AG08395 (cell line): ENCODE measurements around the gene C1orf167.

Experiments used
- DNase-seq: peaks from one replicate; pipeline ENCODE4 v3.0.0; 2012; ENCODE audit warnings: mixed read lengths, low spot score

C1orf167 gene

DNA sequence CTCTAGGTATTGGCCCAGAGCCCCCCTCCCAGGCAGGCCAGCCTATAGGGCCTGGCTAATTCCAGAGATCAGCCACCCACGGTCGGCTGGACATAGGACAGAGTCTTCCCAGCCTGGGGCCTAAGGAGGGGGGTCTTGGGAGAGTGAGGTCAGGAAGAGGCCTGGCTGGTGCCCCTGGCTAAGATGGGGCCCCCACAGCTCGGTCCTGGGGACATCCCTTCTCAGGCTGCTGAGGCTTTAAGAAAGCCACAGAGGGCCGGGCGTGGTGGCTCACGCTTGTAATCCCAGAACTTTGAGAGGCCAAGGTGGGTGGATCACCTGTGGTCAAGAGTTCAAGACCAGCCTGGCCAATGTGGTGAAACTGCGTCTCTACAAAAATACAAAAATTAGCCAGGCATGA lies 2.5 kb downstream of the C1orf167 start:
- DNase-seq: no peak

DNA sequence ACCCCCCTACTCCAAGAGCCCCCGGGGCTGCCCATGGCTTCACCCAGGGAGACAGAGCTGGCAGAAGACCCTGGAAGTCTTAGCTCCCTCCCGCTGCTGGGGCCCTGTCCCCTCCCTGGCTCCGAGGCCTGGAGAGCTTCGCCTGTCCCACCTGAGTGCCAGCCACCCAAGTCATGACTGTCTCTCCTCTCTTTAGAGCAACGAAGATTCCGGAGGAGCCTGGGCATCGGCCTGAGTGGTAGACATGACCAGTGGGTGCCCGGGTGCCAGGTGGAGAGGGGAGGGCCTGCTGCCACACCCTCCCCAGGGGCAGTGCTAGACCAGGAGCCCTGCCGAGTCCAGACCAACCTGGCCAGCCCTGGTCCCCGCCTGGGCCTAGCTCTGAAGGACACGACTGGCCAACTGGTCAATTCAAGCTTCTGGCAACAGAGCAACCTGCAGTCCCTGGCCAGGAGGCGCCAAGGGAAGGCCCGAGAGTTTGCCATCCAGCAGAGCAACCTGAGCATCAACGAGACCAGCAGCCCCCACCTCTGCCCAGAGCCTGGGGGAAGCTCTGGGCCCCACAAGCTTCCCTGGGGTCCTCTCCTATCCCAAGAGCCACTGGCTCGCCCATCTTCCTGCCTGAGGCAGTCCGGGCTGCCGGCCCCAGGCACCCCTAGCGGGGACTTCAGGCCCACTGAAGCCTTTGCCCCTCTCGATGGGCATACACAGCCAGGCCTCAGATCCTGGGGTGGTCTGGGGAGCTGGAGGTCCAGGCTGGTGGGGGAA lies 3.9 kb downstream of the C1orf167 start:
- no peak for DNase-seq

DNA sequence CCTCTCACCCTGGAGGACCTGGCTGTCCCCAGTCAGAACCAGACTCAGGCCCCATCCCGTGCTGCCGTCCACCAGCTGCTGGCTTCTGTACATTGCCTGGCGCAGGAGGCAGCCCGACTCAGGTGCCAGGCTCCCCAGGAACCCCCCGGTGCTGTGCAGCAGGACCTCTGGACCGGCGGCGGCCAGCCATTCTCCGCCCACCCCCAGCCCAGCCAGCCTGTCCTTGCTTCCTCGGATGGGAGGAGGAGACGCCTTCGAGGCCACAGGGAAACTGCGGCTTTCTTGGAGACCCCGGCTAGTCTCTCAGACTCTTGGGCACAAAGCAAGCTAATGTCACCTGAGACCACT lies 4.4 kb downstream of the C1orf167 start:
- DNase-seq: no peak

DNA sequence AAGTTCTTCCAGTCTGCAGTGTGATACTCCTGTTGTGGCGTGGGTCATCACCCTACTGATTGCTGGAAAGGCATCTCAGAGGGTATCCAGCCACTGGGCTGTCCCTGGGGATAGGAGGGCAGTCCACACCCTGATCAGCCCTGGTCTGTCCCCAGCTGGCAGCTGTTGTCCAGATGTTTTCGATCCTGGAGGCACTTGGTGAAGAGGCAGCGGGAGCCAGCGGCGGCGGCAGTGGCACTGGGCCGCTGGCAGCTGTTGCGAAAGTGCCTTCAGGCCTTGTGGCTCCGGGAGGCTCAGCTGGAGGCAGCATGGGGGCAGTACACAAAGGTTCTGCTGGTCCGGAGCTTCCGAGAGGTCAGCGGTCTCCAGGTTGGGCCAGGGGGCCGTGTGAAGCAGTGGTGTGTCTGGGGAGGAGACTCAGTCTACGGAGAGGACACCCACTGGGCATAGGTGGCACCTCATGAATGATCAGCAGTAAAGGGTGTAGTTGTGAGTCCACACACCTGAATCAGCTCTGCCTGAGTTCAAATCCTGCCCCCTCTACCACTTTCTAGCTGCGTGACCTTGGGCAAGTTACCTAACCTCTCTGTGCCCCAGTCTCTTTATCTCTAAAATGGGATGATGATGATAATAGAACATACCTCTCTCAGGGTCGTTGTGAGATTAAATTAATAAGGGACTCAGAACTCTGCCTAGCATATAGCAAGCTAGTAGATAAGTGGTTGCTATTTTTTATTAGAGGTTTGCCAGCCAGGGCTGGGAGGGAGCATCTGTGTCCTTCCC lies 6.1 kb downstream of the C1orf167 start:
- peak; percentile 44 for DNase-seq

DNA sequence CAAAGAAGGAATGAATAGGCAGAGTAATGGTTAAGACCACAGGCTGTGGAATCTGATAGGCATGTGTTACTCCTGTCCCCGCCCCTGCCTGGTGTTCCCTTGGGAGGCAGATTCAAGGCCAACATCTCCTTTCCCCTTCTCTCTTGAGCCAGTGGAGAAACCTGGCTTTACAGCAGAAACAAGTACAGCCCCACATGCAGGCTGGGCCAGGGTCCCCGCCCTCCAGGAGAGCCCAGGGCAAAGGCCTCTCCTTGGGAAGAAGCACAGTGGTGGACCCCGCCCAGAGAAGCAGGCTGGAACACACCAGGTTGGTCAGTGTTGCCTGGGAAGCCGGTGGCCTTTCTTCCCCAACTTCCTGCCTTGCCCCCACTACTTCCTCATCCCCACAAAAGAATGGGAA lies 6.8 kb downstream of the C1orf167 start:
- peak; percentile 29 for DNase-seq

DNA sequence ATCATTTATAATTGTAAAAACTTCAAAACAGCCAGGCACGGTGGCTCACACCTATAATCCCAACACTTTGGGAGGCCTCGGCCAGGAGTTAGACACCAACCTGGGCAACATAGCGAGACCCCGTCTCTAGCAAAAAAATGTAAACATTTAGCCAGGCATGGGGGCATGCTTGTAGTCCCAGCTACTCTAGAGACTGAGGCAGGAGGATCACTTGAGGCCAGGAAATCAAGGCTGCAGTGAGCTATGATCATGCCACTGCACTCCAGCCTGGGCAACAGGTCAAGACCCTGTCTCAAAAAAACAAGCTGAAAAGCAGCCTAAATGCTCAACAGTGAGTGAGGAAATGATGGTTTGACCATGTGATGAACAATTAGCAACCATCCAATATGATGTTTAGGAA lies 7.3 kb downstream of the C1orf167 start:
- no peak for DNase-seq

DNA sequence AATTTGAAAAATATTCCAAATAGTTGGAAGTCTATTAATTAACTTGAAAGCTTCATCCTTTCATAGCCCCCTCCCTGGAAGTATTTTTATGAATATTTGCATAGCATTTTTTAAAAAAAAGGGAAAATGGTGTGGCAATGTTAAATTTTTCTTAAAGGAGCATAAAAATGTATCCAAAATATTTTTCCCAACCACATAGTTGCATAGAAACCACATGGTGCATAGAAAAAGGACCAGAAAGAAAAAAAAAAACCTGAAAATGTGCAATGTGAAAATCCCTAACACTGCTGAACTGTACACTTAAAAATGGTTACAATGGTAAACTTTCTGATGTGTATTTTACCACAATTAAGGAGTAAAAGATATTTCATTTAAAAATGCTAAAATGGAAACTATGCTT lies 8.0 kb downstream of the C1orf167 start:
- no peak for DNase-seq

DNA sequence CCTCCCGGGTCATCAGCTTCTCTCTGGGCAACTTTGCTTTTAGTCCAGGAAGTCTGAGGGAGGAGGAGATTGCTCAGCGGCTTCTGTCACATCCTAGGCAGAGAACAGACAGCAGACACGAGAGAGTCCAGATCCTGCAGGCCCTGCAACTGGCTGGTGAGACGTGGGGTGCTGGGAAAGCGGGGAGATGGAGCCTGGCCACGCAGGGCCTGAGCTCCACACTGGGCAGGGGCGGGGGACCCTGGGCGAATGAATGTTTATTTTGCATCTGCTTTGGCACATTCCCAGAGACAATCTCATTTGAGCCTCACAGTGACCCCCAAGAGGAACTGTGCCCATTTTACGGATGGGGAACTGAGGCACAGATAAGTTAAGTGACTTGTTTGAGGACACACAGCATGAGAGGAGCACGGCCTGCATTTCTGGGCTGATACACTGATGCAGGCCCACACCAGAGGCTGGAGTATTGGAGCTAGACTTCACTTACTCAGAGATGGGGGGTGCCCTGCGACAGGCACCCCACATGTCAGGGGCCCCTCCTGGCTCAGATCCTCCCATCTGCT lies 9.6 kb downstream of the C1orf167 start:
- DNase-seq: no peak

DNA sequence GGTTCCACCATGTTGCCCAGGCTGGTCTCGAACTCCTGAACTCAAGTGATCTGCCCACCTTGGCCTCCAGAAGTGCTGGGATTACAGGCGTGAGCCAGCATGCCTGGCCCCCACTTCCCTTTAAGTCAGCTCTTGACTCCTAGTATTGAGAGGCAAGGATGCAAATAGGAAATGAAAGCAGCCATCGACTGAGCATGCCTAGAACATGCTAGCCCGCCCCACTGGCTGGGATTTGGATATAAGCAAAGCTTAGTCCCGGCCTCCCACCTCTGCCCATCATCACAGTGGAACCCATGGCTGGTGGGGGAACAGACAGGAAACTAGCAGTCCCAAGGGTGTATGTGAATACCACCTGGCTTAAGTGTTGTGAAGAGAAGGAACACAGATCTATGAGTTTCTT lies 10.5 kb downstream of the C1orf167 start:
- no peak for DNase-seq

DNA sequence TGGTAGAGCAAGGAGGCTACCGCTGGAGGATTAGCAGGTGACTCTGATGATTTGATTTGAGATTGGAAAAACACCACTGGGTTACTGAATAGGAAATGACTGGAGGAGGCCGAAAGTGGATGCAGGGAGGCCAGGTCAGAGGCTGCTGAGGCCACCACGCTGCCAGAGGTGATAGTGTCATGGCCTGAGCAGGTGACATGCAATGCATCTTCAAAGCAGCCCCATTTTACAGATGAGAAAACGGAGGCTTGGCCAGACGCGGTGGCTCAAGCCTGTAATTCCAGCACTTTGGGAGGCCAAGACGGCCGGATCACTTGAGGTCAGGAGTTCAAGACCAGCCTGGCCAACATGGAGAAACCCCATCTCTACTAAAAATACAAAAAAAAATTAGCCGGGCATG lies 12.8 kb downstream of the C1orf167 start:
- no peak for DNase-seq

DNA sequence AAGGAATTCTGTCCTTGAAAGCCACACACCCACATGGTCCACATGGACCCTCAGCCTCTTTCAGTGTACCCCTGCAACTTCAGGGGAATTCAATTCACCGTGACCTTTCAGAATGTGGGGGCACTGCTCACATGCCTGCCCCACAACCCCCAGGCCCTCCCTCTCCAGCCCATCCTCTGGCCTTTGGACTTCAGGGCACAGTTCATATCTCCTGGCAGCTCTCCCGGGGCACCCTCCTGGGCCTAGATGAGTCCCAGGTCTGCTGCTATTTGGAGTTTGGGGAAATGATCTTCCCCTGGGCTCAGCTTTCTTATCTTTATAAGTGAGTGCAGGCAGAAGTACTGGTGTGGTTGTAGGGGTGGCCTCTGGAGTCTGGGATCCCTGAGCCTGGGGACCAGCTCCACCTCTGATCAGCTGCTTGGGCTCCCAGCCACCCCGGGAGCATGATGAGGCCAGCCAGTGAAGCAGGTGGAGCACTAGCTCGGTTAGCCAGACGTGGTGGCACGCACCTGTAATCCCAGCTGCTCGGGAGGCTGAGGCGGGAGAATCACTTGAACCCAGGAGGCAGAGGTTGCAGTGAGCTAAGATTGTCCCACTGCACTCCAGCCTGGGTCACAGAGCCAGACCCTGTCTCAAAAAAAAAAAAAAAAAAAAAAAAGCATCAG lies 15.8 kb downstream of the C1orf167 start:
- no peak for DNase-seq

DNA sequence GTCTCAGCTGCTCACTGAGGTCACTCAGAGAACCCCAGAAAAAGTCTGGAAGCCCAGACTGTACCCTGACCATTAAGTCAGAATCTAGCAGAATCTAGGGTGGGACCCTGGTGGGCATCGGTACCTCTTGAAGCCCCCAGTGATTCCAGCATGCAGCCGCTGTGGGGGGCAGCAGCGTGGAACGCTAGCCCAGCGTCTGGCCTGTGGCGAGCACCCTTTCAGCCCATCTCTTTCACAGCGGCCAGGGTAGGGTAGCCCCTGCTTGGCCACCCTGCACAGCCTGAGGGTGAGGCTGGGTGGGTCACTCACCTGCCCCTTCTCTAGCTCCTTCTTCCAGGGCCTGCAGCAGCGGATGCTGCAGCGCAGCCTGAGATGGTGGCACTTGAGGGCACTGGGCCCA lies 16.3 kb downstream of the C1orf167 start:
- DNase-seq: no peak

DNA sequence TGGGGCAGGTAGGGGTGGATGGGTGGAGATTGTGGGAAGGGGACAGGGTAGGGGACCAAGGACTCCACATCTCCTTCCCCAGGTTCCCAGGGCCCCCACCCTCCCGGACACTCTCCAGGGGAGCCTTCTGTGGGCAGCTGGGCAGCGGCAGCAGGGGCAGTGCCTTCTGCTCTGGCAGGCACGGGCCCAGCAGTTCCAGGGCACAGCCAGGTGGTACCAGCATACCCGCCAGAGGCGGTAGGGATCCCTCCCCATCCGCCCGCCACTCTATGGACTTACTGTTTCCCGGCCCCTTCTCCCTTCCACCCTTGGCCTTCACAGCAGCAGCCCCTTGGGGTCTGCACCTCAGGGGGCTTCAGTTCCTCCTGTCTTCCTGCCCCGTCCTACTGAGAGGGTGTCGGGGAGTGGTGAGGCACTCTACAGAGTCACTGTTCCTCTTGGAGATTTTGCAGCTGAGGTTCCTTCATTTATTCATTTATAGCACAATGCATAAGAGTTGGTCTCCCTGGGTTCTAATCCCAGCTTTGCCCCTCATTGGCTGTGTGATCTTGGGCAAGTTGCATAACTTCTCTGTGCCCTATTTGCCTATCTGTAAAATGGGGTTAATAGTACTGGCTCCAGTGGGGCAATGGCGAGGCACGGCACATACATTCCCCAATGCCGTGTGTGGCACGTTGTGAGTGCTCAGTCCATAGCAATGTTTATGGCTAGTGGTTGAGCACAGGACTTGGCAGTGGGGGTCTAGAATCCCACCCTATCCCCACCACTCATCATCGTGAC lies 17.0 kb downstream of the C1orf167 start:
- no peak for DNase-seq

DNA sequence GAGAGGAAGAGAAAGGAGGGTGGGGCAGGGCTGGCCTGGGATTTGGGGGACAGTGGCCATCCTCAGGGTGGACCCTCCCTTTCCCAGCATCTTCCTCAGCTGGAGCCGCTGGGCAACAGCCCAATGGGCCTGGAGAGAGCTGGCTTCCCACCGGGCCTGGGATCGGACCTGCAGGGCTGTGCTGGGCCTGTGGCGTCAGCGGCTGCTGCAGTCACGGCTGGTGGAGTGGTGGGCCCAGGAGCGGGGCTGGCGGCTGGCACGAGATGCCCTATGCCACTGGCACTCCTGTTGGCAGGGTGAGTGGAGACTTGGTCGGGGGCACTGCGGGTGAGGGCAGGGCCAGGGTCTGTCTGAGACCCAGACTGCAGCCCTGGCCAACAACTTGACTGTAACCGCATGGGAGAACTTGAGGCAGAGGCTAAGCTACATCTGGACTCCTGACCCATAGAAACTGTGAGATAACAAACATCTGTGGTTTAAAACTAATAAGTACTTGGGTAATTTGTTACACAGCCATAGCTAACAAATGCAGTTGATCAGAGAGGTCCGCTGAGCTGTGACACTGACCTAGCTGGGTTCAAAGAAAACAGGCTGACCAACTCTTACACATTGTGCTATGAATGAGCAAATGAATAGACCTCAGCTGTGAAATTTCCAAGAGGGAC lies 17.9 kb downstream of the C1orf167 start:
- no peak for DNase-seq

DNA sequence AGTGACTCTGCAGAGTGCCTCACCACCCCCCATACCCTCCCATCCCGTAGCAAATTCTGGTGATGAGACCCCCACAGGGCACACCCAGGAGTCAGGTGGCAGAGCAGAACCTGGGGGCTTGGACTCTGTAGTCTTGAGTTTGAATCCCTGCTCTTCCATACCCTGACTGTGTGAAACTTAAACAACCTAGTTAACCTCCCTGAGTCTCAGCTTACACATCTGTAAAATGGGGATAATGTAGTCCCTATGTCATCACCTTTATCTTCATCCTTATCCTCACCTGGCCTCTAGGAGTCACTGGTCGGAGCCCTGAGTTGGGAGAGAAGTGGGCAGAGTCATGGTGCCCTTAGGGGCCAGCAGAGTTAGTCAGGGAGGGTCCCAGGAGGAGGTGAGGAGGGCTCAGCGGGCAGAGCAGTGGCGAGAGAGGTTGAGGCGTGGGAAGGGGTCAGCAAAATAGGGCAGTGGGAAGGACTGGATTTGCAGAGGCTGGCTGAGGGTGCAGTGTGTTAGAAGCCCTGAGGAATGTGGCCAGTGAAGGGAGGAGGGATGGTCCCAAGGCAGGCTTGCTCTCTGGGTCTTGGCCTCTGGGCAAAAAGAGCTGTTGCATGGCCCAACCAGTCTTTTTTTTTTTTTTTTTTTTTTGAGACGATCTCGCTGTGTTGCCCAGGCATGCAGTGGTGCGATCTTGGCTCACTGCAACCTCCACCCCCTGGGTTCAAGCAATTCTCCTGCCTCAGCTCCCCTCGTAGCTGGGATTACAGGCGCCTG lies 18.6 kb downstream of the C1orf167 start:
- DNase-seq: no peak

DNA sequence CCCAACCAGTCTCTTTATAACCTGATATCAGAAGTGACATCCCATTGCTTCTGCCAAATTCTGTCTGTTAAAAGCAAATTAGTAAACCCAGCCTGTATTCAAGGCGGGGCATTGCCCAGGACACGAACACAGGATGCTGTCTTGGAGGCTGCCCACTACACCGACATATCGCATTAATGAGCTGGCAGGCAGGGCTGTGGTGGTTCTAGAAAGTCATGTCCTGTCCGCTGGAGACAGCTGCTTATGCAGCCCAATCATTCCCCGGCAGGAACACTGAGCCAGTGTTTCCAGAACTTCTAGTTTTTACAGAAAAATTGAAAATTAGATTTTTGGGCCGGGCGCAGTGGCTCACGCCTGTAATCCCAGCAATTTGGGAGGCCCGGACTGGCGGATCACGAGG lies 19.3 kb downstream of the C1orf167 start:
- DNase-seq: no peak

DNA sequence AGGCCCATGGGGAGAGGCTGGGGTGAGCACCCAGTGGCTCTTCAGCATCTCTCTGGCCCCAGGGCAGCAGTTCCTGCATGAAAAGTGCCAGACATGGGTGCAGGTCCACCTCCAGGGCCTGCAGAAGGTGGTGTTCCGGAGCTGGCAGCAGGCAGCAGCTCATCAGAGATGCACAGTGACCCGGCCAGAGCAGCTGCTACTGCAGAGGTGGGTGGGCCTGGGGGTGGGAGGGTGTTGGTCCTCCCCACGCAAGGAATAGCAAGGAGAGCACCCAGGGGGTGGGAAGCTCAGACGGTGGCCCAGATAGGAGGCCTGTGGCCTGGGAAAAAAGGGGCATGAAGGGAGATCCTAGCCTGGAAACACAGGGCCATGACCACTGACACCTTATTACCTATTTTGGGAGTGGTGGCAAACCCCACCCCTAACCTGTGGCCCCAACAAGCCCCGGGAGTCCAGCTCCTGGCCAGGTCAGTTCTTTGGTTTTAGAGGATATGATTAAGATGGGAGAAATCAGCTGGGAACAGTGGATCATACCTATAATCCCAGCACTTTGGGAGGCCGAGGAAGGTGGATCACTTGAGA lies 20.2 kb downstream of the C1orf167 start:
- no peak for DNase-seq

DNA sequence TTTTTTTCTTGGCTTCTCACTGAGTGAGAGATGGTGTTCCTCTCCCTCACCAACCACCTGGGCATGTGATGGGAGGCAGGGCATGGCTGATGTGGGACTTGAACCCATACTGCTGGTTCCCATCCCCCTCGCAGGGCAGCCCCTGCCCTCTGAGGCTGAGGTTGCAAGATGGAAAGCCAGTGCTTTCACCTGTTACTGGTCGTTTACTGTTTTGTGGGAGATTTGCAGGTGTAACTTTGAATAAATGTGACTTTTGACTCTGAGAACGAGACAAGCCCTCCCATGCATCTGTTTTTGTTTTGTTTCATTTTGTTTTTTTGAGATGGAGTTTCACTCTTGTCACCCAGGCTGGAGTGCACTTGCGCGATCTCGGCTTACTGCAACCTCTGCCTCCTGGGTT lies 21.6 kb downstream of the C1orf167 start:
- DNase-seq: no peak

DNA sequence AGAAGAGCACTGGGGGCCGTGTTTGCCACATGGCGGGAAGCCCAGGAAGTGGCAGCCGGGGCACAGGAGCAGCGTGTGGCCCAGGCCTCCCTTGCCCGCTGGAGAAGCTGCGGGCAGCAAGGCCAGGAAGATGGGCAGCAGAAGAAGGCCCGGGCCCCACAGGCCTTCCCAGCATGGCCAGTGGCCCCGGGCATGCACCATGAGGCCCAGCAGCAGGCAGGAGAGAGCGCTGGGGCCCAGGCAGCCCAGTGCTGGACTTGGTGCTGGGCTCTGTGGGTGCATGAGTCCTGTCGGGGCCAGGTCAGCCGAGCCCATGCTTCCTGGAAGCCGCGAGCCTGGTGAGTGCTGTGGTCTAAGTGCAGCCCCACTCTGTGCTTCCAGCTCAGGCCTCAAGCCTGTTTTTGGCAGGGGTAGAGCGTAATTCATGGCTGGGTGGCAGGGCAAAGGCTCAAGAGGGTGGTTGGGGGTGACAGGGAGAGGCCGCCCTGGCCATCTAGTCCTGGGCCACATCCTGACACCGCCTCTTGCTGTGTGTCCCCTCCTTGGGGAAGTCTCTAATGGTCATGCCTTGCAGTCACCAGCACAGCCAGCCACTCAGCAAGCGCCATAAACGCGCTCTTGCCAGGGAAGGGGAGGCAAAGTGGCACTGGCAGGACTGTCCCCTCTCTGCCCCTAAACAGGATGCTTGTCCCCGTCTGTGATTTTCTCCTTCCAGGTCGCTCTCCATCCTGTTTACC lies 22.4 kb downstream of the C1orf167 start:
- DNase-seq: no peak
